Measurements from ENCODE around the gene FCHO2. TPM values are rescaled to one million over a fixed set of nuclear protein-coding genes. Genes with fewer than 3 reads are reported as not detected.

FCHO2 gene
- total and polyA plus RNA-seq, 2 of the 8 experiments (the other 6 are each of a cell fraction or from before 2014, with no cell fraction given) = 4.3 to 15.7 TPM

DNA sequence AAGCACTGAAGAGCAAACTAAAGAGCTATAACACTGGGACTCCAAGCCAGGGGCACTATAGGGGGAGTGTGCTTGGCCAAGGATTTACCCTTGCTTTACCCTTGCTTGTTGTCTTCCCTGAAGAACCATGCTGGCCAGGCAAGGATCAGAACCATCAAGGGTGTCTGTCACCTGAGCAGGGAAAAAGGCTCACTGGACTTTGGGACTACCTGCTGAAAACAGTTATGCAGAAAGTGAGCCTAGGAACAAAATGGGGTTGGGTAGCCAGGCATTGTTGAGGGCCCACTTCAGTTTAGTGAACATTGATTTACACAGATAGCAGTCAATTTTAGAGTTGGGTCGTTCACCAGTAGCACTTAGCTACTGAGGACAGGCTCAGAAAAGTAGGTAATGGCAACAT, 156.5 kb downstream of the FCHO2 start:
- TF ChIP-seq PHF8 (conservative IDR thresholded peaks at IDR 0.05; ENCODE audit: low read depth, low read length) = no peak
- no peak for TF ChIP-seq SIRT6 (IDR thresholded peaks at IDR 0.05; ENCODE audit: low read length)
- no peak for TF ChIP-seq FOSL1 (IDR thresholded peaks at IDR 0.05; ENCODE audit: insufficient read depth, low read depth, low read length)
- no peak for TF ChIP-seq CBX5 (IDR thresholded peaks at IDR 0.05; ENCODE audit: low read depth, low read length)
- no peak for TF ChIP-seq CHD1 (IDR thresholded peaks at IDR 0.05; ENCODE audit: low read depth, low read length)
- no peak for TF ChIP-seq ZNF274 (IDR thresholded peaks at IDR 0.05; ENCODE audit: borderline replicate concordance, extremely low read depth, low read length)
- TF ChIP-seq KDM5A (IDR thresholded peaks at IDR 0.05; ENCODE audit: low read length) = no peak
- no peak for TF ChIP-seq POU5F1 (IDR thresholded peaks at IDR 0.05; ENCODE audit: low read depth, low read length)
- TF ChIP-seq BCL11A (IDR thresholded peaks at IDR 0.05; ENCODE audit: low read depth in 2 of 2, low read length in 2 of 2) = no peak
- no peak for TF ChIP-seq SUZ12 (IDR thresholded peaks at IDR 0.05; ENCODE audit: low read length)
- TF ChIP-seq GABPA (IDR thresholded peaks at IDR 0.05; ENCODE audit: borderline replicate concordance, insufficient read depth, low read length) = no peak
- H2AFZ ChIP-seq (ENCODE audit: low read length) = no peak overlapping the region
- H4K91ac ChIP-seq (replicated peaks; ENCODE audit: insufficient read length, low read length) = no peak overlapping the region
- POLR2A ChIA-PET (ENCODE audit: partially characterized antibody) = interaction anchor here (1.2 kb wide), 1 partner anchor 54 kb away, joined by 3 read pairs; no protein-coding TSS in a partner anchor
- H3K9ac ChIP-seq (replicated peaks in 1 of 4; ENCODE audit: extremely low read depth in 1 of 4, low read depth in 3 of 4, low read length in 3 of 4) = no peak overlapping the region
- no peak overlapping the region for H2BK5ac ChIP-seq (ENCODE audit: low read depth, low read length)
- H2BK15ac ChIP-seq (ENCODE audit: low read length) = no peak overlapping the region
- H3K4me1 ChIP-seq (replicated peaks in 1 of 4; ENCODE audit: control insufficient read depth in 3 of 4, insufficient read depth in 4 of 4, low read length in 3 of 4) = no peaks in the 10 kb centered on the region; a peak in 1 of 7 replicates
- H3K36me3 ChIP-seq (ENCODE audit: control insufficient read depth in 2 of 4, insufficient read depth in 4 of 4, low read length in 3 of 4) = no peaks in the 10 kb centered on the region
- H3K27me3 ChIP-seq (replicated peaks in 1 of 4; ENCODE audit: control insufficient read depth in 3 of 4, extremely low read depth in 1 of 4, insufficient read depth in 3 of 4, low read length in 3 of 4) = peaks cover 0 to 1% (median 0%) of the 10 kb centered on the region in 4 experiments; a peak in 1 of 7 replicates
- CTCF ChIA-PET (ENCODE audit: partially characterized antibody) = interaction anchor here (1.0 to 1.6 kb wide), 2 partner anchors 10 to 29 kb away, joined by 3 to 5 read pairs; no protein-coding TSS in a partner anchor
- H3K14ac ChIP-seq (ENCODE audit: insufficient read length) = no peak overlapping the region
- H3K18ac ChIP-seq (ENCODE audit: extremely low read depth, low read length) = no peak overlapping the region
- FAIRE-seq (no peak), DNase-seq (ENCODE audit: low read depth in 1 of 2, low spot score in 2 of 2) (no peak)
- no peak overlapping the region for H2BK20ac ChIP-seq (ENCODE audit: low read length)
- 81% methylated on average over 1 of the region's 1 CpG; no CpG with 5 or more reads in 1 of the 2 experiments for WGBS, 2 experiments (ENCODE audit: extremely low coverage in 1 of 2, insufficient coverage in 1 of 2, insufficient read length in 1 of 2, insufficient replicate concordance in 2 of 2, low coverage in 1 of 2, low lambda C conversion rate in 2 of 2, missing lambda C conversion rate in 1 of 2)
- H4K5ac ChIP-seq (ENCODE audit: insufficient read length, low read depth, low read length) = no peak overlapping the region
- no peak overlapping the region for H2BK12ac ChIP-seq (ENCODE audit: low read depth, low read length)
- H3K23me2 ChIP-seq (ENCODE audit: low read depth, low read length) = no peaks in the 10 kb centered on the region
- H3K27ac ChIP-seq (ENCODE audit: low read depth, low read length) = no peak overlapping the region
- 0 out of 4 replicates have a peak, but pooled peaks cover 0 to 3% of the 10 kb centered on the region in 2 experiments for H3K9me3 ChIP-seq (ENCODE audit: insufficient read depth in 2 of 2, low read depth in 1 of 2, low read length in 1 of 2)
- no peaks in the 10 kb centered on the region for H3K79me1 ChIP-seq (ENCODE audit: low read depth, low read length)
- no peak overlapping the region for H3K56ac ChIP-seq (replicated peaks; ENCODE audit: insufficient read length, low read depth, low read length)
- no peak overlapping the region for H2AK5ac ChIP-seq (ENCODE audit: low read depth, low read length)
- no peak overlapping the region for H3K23ac ChIP-seq (ENCODE audit: insufficient read length)
- H3K4me3 ChIP-seq (ENCODE audit: extremely low read depth in 1 of 4, insufficient read depth in 2 of 4, low read depth in 3 of 4, low read length in 4 of 4) = no peak overlapping the region
- H3K4me2 ChIP-seq (ENCODE audit: insufficient read depth in 1 of 2, low read depth in 2 of 2, low read length in 2 of 2) = no peak overlapping the region
- H4K20me1 ChIP-seq (replicated peaks in 1 of 2; ENCODE audit: control insufficient read depth in 1 of 2, insufficient read depth in 2 of 2, low read length in 2 of 2) = no peaks in the 10 kb centered on the region
- no peak overlapping the region for H3K4ac ChIP-seq (replicated peaks; ENCODE audit: insufficient read length, low read depth, low read length)
- no peaks in the 10 kb centered on the region for H3K79me2 ChIP-seq (ENCODE audit: control insufficient read depth in 1 of 2, insufficient read depth in 2 of 2, low read length in 2 of 2)
- no peak overlapping the region for H4K8ac ChIP-seq (ENCODE audit: extremely low read depth, insufficient read depth, low read length)
- no peak overlapping the region for H2BK120ac ChIP-seq (replicated peaks; ENCODE audit: low read depth, low read length)
